HL-60 (cell line): ENCODE results near the gene C16orf46.

Source experiments
- CTCF ChIP-seq: IDR thresholded peaks from one replicate; pipeline ENCODE4 v1.5.1; 2011; ENCODE audit warnings: low read length, control low read depth, inconsistent platforms; ENCODE audit not compliant: insufficient read depth
- GABPA ChIP-seq: IDR thresholded peaks from 2 replicates; pipeline ENCODE4 v1.6.1; 2012; ENCODE audit warnings: low read depth
- POLR2AphosphoS5 ChIP-seq: IDR thresholded peaks from 2 replicates; pipeline ENCODE4 v1.6.1; 2012; ENCODE audit warnings: low read depth
- SPI1 ChIP-seq: IDR thresholded peaks from 2 replicates; pipeline ENCODE4 v1.6.1; 2012; ENCODE audit warnings: low read depth, mild to moderate bottlenecking, borderline replicate concordance
- TF ChIP-seq, protein P1 (sequence below): IDR thresholded peaks from 2 replicates; pipeline ENCODE4 v1.6.1; 2012; ENCODE audit warnings: low read depth; ENCODE audit not compliant: insufficient replicate concordance

DNA sequence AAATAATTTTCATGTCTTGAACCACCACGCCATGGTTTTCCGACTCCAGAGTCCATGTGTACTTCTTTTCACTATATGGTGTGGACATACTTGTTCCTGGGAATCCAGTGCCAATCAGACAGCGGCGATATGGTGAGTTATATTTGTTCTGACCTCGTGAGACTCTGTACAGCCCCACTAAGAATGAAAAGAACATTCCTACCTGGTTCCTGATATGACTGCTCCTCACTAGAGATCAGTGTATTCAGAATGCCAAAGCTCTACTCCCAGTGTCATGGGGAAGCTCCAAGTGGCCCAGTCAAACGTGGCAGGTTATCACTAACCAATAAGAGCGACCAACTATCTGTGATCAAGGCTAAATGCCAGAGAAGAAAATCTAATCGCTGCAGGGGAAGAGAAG lies 6.1 kb downstream of the C16orf46 start:
- TF ChIP-seq CTCF (no peak), GABPA (no peak), POLR2AphosphoS5 (no peak), SPI1 (no peak)
- TF ChIP-seq, protein P1, sequence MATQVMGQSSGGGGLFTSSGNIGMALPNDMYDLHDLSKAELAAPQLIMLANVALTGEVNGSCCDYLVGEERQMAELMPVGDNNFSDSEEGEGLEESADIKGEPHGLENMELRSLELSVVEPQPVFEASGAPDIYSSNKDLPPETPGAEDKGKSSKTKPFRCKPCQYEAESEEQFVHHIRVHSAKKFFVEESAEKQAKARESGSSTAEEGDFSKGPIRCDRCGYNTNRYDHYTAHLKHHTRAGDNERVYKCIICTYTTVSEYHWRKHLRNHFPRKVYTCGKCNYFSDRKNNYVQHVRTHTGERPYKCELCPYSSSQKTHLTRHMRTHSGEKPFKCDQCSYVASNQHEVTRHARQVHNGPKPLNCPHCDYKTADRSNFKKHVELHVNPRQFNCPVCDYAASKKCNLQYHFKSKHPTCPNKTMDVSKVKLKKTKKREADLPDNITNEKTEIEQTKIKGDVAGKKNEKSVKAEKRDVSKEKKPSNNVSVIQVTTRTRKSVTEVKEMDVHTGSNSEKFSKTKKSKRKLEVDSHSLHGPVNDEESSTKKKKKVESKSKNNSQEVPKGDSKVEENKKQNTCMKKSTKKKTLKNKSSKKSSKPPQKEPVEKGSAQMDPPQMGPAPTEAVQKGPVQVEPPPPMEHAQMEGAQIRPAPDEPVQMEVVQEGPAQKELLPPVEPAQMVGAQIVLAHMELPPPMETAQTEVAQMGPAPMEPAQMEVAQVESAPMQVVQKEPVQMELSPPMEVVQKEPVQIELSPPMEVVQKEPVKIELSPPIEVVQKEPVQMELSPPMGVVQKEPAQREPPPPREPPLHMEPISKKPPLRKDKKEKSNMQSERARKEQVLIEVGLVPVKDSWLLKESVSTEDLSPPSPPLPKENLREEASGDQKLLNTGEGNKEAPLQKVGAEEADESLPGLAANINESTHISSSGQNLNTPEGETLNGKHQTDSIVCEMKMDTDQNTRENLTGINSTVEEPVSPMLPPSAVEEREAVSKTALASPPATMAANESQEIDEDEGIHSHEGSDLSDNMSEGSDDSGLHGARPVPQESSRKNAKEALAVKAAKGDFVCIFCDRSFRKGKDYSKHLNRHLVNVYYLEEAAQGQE: no peak
